ENCODE measurements around the gene SPHK2.

- TF ChIP-seq CTCF (IDR thresholded peaks at IDR 0.05; ENCODE audit: low read depth, low read length), result no peak
- TF ChIP-seq EZH2phosphoT487 (IDR thresholded peaks at IDR 0.05; ENCODE audit: low read depth), result no peak
Measured at GRCh38 chr19:48668332-48668731, 49.0 kb downstream of the SPHK2 start.
